ENCODE results near the gene PRAME. TPM values are rescaled to one million over a fixed set of nuclear protein-coding genes. Genes with fewer than 3 reads are reported as not detected.
A peak's percentile ranks its signal among the peaks of the same experiment; 100 is the strongest.

PRAME gene
- total RNA-seq, 1 donor from 2014 or later: not detected

DNA sequence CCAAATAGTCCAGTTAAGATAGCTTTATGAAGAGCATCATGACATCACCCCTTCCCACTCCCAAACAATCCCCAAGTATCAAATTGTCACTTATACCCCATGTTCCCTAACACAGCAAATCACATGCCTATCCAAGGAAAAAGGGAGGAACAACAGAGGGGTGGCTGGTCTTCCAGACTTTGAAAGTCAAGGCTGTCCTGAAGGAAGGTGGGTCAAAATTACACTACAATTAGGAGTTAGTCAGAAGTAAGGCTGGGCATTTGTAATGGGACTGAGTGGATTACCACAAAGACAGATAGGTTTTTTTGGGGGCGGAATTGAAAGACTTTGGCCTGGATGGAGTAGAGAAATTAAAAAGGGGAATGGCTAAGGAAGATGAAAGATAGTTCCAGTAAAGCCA lies 5.9 kb downstream of the PRAME start:
- no peaks in the 10 kb centered on the region for H3K27me3 ChIP-seq (ENCODE audit: insufficient read depth, low read length)
- DNase-seq (ENCODE audit: low read depth): no peak
- Mint-ChIP-seq H3K4me1 (ENCODE audit: low read depth, unreplicated experiment) (peaks cover 2% of the 10 kb centered on the region), H3K27ac (ENCODE audit: unreplicated experiment) (no peak overlapping the region), H3K36me3 (ENCODE audit: low read depth, unreplicated experiment) (no peaks in the 10 kb centered on the region), H3K4me3 (ENCODE audit: unreplicated experiment) (no peak overlapping the region), H3K9me3 (ENCODE audit: unreplicated experiment) (no peaks in the 10 kb centered on the region), H3K27me3 (ENCODE audit: low read depth, unreplicated experiment) (peaks cover 51% of the 10 kb centered on the region)
- no peaks in the 10 kb centered on the region for H4K20me1 ChIP-seq (ENCODE audit: insufficient read depth, low read length)
- H2AFZ ChIP-seq (ENCODE audit: low read depth, low read length): no peak overlapping the region
- no peak overlapping the region for H3K9ac ChIP-seq (ENCODE audit: low read length)
- H3K4me1 ChIP-seq (ENCODE audit: insufficient read depth, low read length): no peaks in the 10 kb centered on the region
- no peak overlapping the region for H3K4me3 ChIP-seq (ENCODE audit: insufficient read depth, low read depth, low read length)
- H3K79me2 ChIP-seq (ENCODE audit: insufficient read depth, low read length): no peaks in the 10 kb centered on the region
- H3K4me2 ChIP-seq (ENCODE audit: low read length): no peak overlapping the region
- H3K27ac ChIP-seq (ENCODE audit: low read depth, low read length): no peak overlapping the region
- no peaks in the 10 kb centered on the region for H3K9me3 ChIP-seq (ENCODE audit: insufficient read depth, low read depth, low read length)
- H3K36me3 ChIP-seq (ENCODE audit: insufficient read depth, low read length): no peaks in the 10 kb centered on the region
- TF ChIP-seq EZH2 (IDR thresholded peaks at IDR 0.05; ENCODE audit: insufficient read depth, low read length) (no peak), CTCF (IDR thresholded peaks at IDR 0.05; ENCODE audit: insufficient read depth, low read depth, low read length) (no peak)
- FAIRE-seq: no peak

DNA sequence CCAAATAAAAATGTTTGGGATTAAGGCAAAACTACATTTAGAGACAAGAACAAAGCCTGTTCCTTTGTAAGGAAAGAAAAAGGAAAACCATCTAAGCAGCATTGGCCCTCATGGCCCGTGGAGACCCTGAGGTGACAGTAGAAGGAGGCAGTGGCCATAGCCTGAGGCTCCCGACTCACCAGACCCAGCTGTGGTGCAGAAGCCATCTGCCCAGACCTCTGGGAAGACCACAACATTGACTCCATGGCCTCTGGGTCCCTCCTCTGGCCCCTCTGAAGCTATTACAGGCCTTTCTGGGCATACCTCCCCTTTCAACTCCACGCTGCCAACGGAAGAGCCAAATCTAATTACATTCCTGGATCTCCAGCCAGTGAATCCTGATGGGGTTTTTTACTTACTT lies 6.4 kb downstream of the PRAME start:
- Mint-ChIP-seq H3K27ac (ENCODE audit: unreplicated experiment) (no peak overlapping the region), H3K4me1 (ENCODE audit: low read depth, unreplicated experiment) (peaks cover 2% of the 10 kb centered on the region), H3K9me3 (ENCODE audit: unreplicated experiment) (no peaks in the 10 kb centered on the region), H3K4me3 (ENCODE audit: unreplicated experiment) (no peak overlapping the region), H3K36me3 (ENCODE audit: low read depth, unreplicated experiment) (no peaks in the 10 kb centered on the region), H3K27me3 (ENCODE audit: low read depth, unreplicated experiment) (peaks cover 57% of the 10 kb centered on the region)
- Histone ChIP-seq H3K9ac (ENCODE audit: low read length) (no peak overlapping the region), H3K4me2 (ENCODE audit: low read length) (no peak overlapping the region), H3K4me3 (ENCODE audit: insufficient read depth, low read depth, low read length) (no peak overlapping the region), H3K27ac (ENCODE audit: low read depth, low read length) (no peak overlapping the region), H3K4me1 (ENCODE audit: insufficient read depth, low read length) (no peaks in the 10 kb centered on the region), H3K36me3 (ENCODE audit: insufficient read depth, low read length) (no peaks in the 10 kb centered on the region), H2AFZ (ENCODE audit: low read depth, low read length) (peak overlapping the region; percentile 10), H4K20me1 (ENCODE audit: insufficient read depth, low read length) (no peaks in the 10 kb centered on the region), H3K9me3 (ENCODE audit: insufficient read depth, low read depth, low read length) (no peaks in the 10 kb centered on the region), H3K79me2 (ENCODE audit: insufficient read depth, low read length) (no peaks in the 10 kb centered on the region), H3K27me3 (ENCODE audit: insufficient read depth, low read length) (no peaks in the 10 kb centered on the region)
- TF ChIP-seq EZH2 (IDR thresholded peaks at IDR 0.05; ENCODE audit: insufficient read depth, low read length) (no peak), CTCF (IDR thresholded peaks at IDR 0.05; ENCODE audit: insufficient read depth, low read depth, low read length) (no peak)
- DNase-seq (ENCODE audit: low read depth) (no peak), FAIRE-seq (no peak)

DNA sequence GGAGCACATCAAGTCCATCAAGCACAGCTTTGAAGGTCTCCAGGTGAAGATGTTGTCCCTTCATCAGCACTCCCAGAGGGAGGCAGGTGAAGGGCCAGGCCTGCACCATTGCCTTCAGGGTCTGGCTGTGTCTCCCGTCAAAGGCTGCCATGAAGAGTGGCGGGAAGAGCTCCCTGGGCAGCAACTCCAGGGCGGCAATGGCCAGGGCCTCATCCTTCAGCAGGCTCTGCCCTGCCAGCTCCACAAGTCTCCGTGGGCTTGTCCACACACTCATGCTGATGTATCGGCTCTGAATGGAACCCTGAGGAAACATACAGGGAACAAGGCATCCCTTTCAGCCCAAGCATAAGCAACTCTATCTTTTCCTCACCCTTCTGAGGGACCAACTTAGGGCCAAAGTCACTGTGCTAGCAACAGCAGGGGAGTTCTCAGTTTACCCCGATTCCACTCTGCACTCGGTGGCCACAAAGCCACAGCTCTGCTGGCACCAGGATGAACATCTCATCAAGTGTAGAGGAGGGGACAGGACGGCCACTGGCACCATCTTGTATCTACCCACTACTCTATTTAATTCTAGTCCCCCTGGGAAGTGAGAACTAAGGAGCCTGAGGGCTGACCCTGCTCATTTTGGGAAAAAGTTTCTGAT lies 8.2 kb downstream of the PRAME start:
- H3K9ac ChIP-seq (ENCODE audit: low read length): no peak overlapping the region
- H3K27me3 Mint-ChIP-seq (ENCODE audit: low read depth, unreplicated experiment): peaks cover 71% of the 10 kb centered on the region
- H3K9me3 ChIP-seq (ENCODE audit: insufficient read depth, low read depth, low read length): no peaks in the 10 kb centered on the region
- no peaks in the 10 kb centered on the region for H4K20me1 ChIP-seq (ENCODE audit: insufficient read depth, low read length)
- H3K4me3 ChIP-seq (ENCODE audit: insufficient read depth, low read depth, low read length): no peak overlapping the region
- FAIRE-seq: no peak
- no peaks in the 10 kb centered on the region for H3K79me2 ChIP-seq (ENCODE audit: insufficient read depth, low read length)
- no peaks in the 10 kb centered on the region for H3K4me1 ChIP-seq (ENCODE audit: insufficient read depth, low read length)
- no peak overlapping the region for H3K27ac Mint-ChIP-seq (ENCODE audit: unreplicated experiment)
- no peak for DNase-seq (ENCODE audit: low read depth)
- H3K36me3 Mint-ChIP-seq (ENCODE audit: low read depth, unreplicated experiment): no peaks in the 10 kb centered on the region
- H3K4me1 Mint-ChIP-seq (ENCODE audit: low read depth, unreplicated experiment): peaks cover 2% of the 10 kb centered on the region
- no peak overlapping the region for H3K27ac ChIP-seq (ENCODE audit: low read depth, low read length)
- no peaks in the 10 kb centered on the region for H3K9me3 Mint-ChIP-seq (ENCODE audit: unreplicated experiment)
- H2AFZ ChIP-seq (ENCODE audit: low read depth, low read length): no peak overlapping the region
- no peak overlapping the region for H3K4me2 ChIP-seq (ENCODE audit: low read length)
- H3K27me3 ChIP-seq (ENCODE audit: insufficient read depth, low read length): no peaks in the 10 kb centered on the region
- H3K4me3 Mint-ChIP-seq (ENCODE audit: unreplicated experiment): no peak overlapping the region
- TF ChIP-seq EZH2 (IDR thresholded peaks at IDR 0.05; ENCODE audit: insufficient read depth, low read length): no peak
- no peak for TF ChIP-seq CTCF (IDR thresholded peaks at IDR 0.05; ENCODE audit: insufficient read depth, low read depth, low read length)
- H3K36me3 ChIP-seq (ENCODE audit: insufficient read depth, low read length): no peaks in the 10 kb centered on the region

Measured in astrocyte (in vitro differentiated cells and primary cell).